Ovary (tissue), 9 donors: ENCODE results near the gene SUSD6. TPM values are rescaled to one million over a fixed set of nuclear protein-coding genes. Genes with fewer than 3 reads are reported as not detected.
A peak's percentile ranks its signal among the peaks of the same experiment; 100 is the strongest.

Experiments
- DNase-seq, 5 donors: peaks; one replicate each; pipeline ENCODE4 v3.0.0-alpha.2; 2019 to 2020
- H3K27ac ChIP-seq, 2 donors: fragments of 200-600 bp; one replicate each; pipeline versions ENCODE4 v1.5.1 to v1.8.0; 2019 to 2022
- H3K27me3 ChIP-seq: fragments of 200-600 bp; one replicate; pipeline ENCODE4 v1.8.0; 2022
- H3K36me3 ChIP-seq: fragments of 200-600 bp; sonication (generic); one replicate; pipeline ENCODE4 v1.5.1; 2019
- H3K4me1 ChIP-seq: one replicate; pipeline ENCODE4 v1.8.1; 2013; ENCODE audit warnings: mild to moderate bottlenecking, moderate library complexity; ENCODE audit not compliant: insufficient read depth
- H3K4me3 ChIP-seq: fragments of 200-600 bp; sonication (generic); one replicate; pipeline ENCODE4 v1.5.1; 2017
- H3K9me3 ChIP-seq, 2 donors: fragments of 200-600 bp in 1 of 2; sonication (generic) in 1 of 2; one replicate each; pipeline versions ENCODE4 v1.5.1 to v1.8.1; 2013 to 2019; ENCODE audit warnings: mild to moderate bottlenecking in 1 of 2, moderate library complexity in 1 of 2
- CTCF ChIP-seq, 3 donors: fragments of 450-650 bp in 2 of 3; fragments of 200-600 bp in 1 of 3; IDR thresholded peaks; one replicate each; pipeline versions ENCODE4 v1.5.1 to v1.8.0; 2016 to 2022; ENCODE audit warnings: antibody characterized with exemption in 3 of 3, mild to moderate bottlenecking in 1 of 3
- EP300 ChIP-seq: sonication (generic); formaldehyde crosslinking; IDR thresholded peaks from one replicate; pipeline ENCODE4 v1.6.1; 2017; ENCODE audit warnings: antibody characterized with exemption
- POLR2A ChIP-seq: fragments of 450-650 bp; IDR thresholded peaks from one replicate; pipeline ENCODE4 v1.6.1; 2017; ENCODE audit warnings: antibody characterized with exemption, mild to moderate bottlenecking, moderate library complexity
- WGBS, 3 donors: extraction: QIAGEN DNeasy Blood & Tissue Kit in 1 of 3; methylation state at CpG; one replicate each; pipeline versions ENCODE4 v1.1.5 to v1.1.7; 2013 to 2017; 5-methylcytosine and 5-hydroxymethylcytosine counted together
- intact Hi-C, 4 donors: fragments of 100-400 bp; cut with DNase I; formaldehyde crosslinking; loops; one replicate each; pipeline versions ENCODE4 v1.11.0 to v1.15.1; 2022 to 2023
- polyA plus RNA-seq, 2 donors: library from polyadenylated mRNA; stranded (reverse); fragments of 200-250 nt in 1 of 2; fragments of 350-450 nt in 1 of 2; fragmentation: Illumina TruSeq in 1 of 2; extraction: RNeasy Lipid Tissue Mini Kit (QIAGEN cat#74804) in 1 of 2; gene quantifications; one replicate each; pipeline ENCODE4 v1.2.3, GENCODE V29; 2013 to 2014
- total RNA-seq, 7 donors: library from RNA; depleted of rRNA in 2 of 7; stranded (reverse); fragments of >200 nt in 2 of 7; fragmentation: NEBNext Ultra II Directional in 3 of 7; extraction: Animal tissue kit (Norgen Biotek cat#: 25700) in 3 of 7; gene quantifications; one replicate each; pipeline versions ENCODE4 v1.1.0 to v1.2.4, GENCODE V29; 2016 to 2023
- donor health status: DM: no; HTN: no; CAD: no; lungs with moderate emphysema.
- donor health status: DM: no; HTN: no; CAD: no.
- donor health status: Bipolar disorder and iron deficiency.
- donor health status: DM: yes; HTN: yes; CAD: no.
- donor health status: DM: no; HTN: no; CAD: no.
- donor health status: DM: yes; HTN: yes; CAD: no.

Gene SUSD6
- total and polyA plus RNA-seq, 9 donors = 12.6 to 35.3 (median 27.7) TPM

GRCh38 chr14:69690042-69690441 is 78.6 kb downstream of the SUSD6 start:
- Histone ChIP-seq H3K27ac (no peak overlapping the region), H3K9me3 (no peaks in the 10 kb centered on the region), H3K4me3 (no peak overlapping the region), H3K27me3 (no peaks in the 10 kb centered on the region), H3K36me3 (no peaks in the 10 kb centered on the region), H3K4me1 (peaks cover 28% of the 10 kb centered on the region)
- no peak for DNase-seq
- TF ChIP-seq CTCF (IDR thresholded peaks at IDR 0.05) (no peak), POLR2A (no peak), EP300 (no peak)
- 91 to 100% (median 97%) methylated on average over 2 of the region's 2 CpGs for WGBS, 3 donors
- intact Hi-C loops = no loop called here

- H3K9me3 ChIP-seq = no peaks in the 10 kb centered on the region
- intact Hi-C loops = no loop called here
- H3K27ac ChIP-seq = peak overlapping the region in 1 of 2 donors; percentile 61
- no peak for DNase-seq
- no peak overlapping the region for H3K4me3 ChIP-seq
- WGBS, 3 donors = 75 to 86% (median 82%) methylated on average over 1 of the region's 1 CpG
- H3K27me3 ChIP-seq = no peaks in the 10 kb centered on the region
- no peaks in the 10 kb centered on the region for H3K36me3 ChIP-seq
- no peak for TF ChIP-seq POLR2A
- no peak for TF ChIP-seq CTCF (IDR thresholded peaks at IDR 0.05)
- no peak for TF ChIP-seq EP300
- peaks cover 32% of the 10 kb centered on the region for H3K4me1 ChIP-seq
Measured at GRCh38 chr14:69692594-69692993, 81.2 kb downstream of the SUSD6 start.

DNA sequence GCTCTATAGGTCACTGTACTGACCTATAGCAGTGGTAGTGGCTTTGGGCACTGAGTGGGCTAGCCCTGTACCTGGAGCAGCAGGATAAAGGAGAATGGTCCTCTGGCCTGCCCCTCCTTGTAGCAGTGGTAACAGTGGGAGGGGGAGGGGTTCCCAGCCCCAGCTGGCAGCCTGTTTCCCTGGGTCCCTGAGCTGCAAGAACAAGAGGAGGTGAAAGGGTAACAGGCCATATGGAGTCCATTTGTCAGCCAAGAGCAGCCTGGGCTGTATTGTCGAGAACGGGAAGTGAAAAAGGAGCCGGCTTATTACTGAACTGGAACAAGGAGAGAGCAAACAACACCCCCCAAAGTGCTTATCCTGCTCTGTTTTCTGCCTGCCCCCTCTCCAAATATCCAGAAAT is 81.7 kb downstream of the SUSD6 start:
- intact Hi-C loops = no loop called here
- peak in 4 of 5 donors; percentile 43 to 67 (median 52) for DNase-seq
- H3K27ac ChIP-seq = peak overlapping the region; percentile 34 to 61
- H3K27me3 ChIP-seq = no peaks in the 10 kb centered on the region
- H3K4me1 ChIP-seq = peaks cover 32% of the 10 kb centered on the region
- no peak overlapping the region for H3K4me3 ChIP-seq
- H3K36me3 ChIP-seq = no peaks in the 10 kb centered on the region
- TF ChIP-seq EP300 (no peak), POLR2A (no peak), CTCF (IDR thresholded peaks at IDR 0.05) (no peak)
- no peaks in the 10 kb centered on the region for H3K9me3 ChIP-seq
- 8 to 25% (median 14%) methylated on average over 3 of the region's 3 CpGs for WGBS, 3 donors

DNA sequence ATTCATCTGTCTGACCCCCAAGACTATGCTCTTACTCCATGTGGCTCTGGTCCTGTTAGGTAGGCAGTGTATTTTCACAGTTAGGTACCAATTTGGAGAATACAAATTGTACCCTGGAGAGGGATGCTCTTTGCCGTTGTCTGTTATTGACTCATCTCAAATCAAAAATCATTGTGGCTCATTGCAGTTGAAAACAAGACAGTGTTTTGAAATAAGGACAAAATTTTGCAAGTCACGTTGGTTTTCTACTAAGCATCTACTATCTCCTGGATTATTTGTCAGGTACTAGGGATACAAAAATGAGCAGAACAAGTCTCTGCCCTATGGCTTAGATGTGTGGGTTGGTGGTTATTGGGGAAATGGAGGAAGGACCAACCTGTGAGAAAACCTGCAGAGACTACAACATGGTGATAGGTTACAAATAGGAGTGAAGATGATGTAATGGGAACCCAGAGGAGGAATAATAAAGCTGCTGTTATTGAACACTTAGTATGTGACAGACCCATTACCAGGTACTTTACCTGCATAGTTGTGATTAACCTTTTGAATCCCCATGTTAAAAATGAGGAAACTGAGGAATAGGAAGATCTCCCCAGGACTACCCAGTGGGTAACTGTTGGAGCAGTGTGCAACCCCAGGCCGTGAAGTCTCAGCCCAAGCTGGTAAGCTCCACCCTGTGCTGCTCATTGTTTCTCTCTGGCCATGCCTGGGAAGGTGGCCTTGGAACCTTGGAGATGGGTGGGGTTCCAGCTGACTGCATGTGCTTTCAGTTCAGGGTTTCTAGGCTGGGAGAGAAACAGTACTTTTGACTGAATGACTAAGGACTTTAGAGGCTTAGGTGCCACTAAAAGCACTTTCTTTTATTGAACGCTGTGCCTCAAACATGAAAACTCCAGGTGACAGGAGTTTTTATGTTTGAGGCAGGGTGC is 82.7 kb downstream of the SUSD6 start:
- intact Hi-C loops = no loop called here
- Histone ChIP-seq H3K9me3 (no peaks in the 10 kb centered on the region), H3K4me1 (peaks cover 31% of the 10 kb centered on the region), H3K27me3 (no peaks in the 10 kb centered on the region), H3K27ac (peak overlapping the region; percentile 34 to 61), H3K4me3 (no peak overlapping the region), H3K36me3 (no peaks in the 10 kb centered on the region)
- TF ChIP-seq POLR2A (no peak), CTCF (IDR thresholded peaks at IDR 0.05) (no peak), EP300 (no peak)
- DNase-seq = peak; percentile 57 to 65 (median 59)
- WGBS, 3 donors = 52 to 56% (median 55%) methylated on average over 4 of the region's 4 CpGs
